GM19025 (cell line): ENCODE measurements around the gene ADAMTS9.

Source experiments
- ATAC-seq: cut with Tn5 transposase; IDR thresholded peaks from one replicate; pipeline ENCODE4 v1.9.1; 2021; ENCODE audit warnings: mild to moderate bottlenecking, low read depth, moderate library complexity; ENCODE audit not compliant: unreplicated experiment

Gene ADAMTS9

GRCh38 chr3:64621726-64622395 is 65.9 kb downstream of the ADAMTS9 start:
- ATAC-seq, result no peak

DNA sequence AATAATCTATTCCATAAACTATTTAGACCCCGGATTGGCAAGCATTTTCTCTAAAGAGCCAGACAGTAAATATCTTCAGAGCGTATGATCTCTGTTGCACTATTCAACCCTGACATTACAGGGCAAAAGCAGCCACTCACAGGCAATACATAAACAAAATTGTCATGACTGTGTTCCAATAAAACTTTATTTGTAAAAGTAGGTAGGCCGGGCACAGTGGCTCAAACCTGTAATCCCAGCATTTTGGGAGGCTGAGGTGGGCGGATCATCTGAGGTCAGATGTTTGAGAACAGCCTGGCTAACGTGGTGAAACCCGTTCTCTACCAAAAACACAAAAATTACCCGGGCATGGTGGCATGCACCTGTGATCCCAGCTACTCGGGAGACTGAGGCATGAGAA is 66.5 kb downstream of the ADAMTS9 start:
- ATAC-seq, result no peak

- no peak for ATAC-seq
These were observed 67.8 kb downstream of the ADAMTS9 start for GRCh38 chr3:64620020-64620419.

DNA sequence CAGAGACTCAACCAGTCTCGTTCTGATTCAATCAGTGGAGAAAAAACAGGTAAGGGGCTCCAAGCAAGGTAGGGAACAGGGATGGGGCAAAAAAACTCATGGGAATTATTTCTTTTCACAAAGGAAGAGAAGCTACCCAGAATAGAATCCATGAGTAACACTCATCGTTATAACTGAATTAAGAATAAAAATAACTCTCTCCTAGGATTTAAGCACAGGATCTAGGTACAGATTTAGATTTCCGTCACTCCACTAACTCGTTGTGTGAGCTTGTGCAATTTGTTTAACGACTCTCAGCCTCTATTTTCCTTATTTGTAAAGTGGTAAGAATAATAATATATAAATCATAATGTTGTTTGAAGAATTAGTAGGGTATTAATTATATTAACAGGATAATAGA is 68.6 kb downstream of the ADAMTS9 start:
- ATAC-seq, result no peak

- ATAC-seq, result no peak
These were observed 70.2 kb downstream of the ADAMTS9 start for GRCh38 chr3:64617610-64618009.

GRCh38 chr3:64616953-64617352 is 70.8 kb downstream of the ADAMTS9 start:
- ATAC-seq, result no peak

DNA sequence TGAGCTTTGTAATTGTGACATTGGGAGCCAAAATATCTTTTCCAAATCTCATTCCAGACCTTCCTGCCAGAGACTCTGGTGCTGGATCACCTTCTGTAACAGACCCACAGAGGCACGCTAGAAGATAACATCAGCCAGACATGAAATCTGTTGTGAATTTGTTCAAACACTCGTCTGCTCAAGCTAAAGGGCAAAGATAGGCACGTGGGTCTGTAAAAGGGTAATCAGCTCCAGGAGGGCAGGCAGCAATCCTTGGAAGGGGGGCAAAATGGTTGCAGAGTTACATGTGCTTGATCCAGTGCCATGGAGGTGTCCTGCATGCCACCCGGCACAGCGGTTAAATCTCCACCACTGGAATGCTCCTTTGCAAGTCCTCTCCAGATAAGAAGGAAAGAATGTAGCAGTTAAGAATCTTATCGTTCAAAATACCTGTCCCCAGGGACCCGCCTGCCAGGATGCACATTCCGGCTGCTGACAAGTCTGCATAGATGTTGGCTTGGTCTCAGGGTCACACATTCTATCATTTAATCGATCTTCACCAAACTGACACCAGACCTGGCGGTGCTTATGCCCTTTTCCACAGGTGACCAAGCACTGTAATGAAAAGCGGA is 74.8 kb downstream of the ADAMTS9 start:
- ATAC-seq, result no peak

- no peak for ATAC-seq
These were observed 75.5 kb downstream of the ADAMTS9 start for GRCh38 chr3:64612082-64612860.

- ATAC-seq, result no peak
These were observed 79.1 kb downstream of the ADAMTS9 start for GRCh38 chr3:64608741-64609140.

GRCh38 chr3:64607032-64607551 is 80.7 kb downstream of the ADAMTS9 start:
- no peak for ATAC-seq

GRCh38 chr3:64604313-64604712 is 83.5 kb downstream of the ADAMTS9 start:
- no peak for ATAC-seq

DNA sequence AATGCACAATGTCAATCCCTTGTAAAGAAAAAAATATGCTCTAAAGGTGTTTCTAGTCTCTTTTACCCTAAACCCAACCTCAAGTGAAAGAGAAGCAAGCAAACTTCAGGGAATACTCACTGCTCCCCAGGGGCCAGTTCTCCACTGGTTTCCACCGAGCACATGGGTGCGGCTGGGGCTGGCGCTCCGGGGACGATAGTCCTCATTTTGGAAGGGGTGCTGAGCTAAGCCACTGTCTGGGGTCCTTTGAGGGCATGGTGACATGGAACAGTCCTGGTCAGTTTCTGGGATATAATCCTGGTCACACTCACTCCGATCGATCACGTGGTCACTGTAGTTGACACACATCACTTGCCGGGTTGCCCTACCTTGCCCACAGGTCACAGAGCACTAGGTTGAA is 86.0 kb downstream of the ADAMTS9 start:
- ATAC-seq, result no peak

GRCh38 chr3:64600246-64600950 is 87.4 kb downstream of the ADAMTS9 start:
- no peak for ATAC-seq

DNA sequence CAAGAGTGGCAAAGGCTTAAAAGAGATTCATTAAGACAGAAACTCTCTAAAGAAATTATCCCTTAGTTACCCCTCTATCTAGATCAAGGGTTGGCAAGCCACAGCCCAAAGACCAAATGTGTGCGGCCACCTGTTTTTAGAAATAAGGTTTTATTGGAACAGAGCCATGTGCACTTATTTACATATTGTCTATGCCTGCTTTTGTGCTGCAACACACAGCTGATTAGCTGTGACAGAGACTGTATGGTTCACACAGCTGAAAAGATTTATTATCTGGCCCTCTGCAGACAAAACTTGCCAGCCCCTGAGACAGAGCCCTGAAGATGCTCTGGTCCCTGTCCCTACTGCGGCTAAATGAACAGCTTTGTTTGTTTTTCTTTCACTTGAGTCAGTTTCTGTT is 88.1 kb downstream of the ADAMTS9 start:
- ATAC-seq, result no peak

- ATAC-seq, result no peak
These were observed 92.5 kb downstream of the ADAMTS9 start for GRCh38 chr3:64595253-64595694.

DNA sequence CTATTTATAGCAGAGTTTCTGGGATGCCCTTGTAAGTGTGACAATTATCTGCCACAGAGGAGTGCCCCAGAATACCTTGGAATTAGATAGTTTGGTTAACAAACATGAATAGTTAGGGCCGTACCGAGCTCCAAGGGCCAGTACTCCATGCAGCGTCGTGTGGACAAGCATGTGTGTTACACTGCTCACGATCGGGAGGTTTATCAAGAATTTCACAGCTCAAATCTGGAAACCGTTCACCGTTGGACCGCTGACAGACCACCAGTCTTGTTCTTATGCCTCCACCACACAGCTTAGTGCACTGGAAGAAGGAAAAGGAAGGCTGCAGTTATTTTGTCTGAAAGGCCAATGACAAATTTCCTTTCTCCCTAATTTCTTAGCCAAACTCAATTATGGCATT is 93.7 kb downstream of the ADAMTS9 start:
- no peak for ATAC-seq

- ATAC-seq, result no peak
These were observed 94.5 kb downstream of the ADAMTS9 start for GRCh38 chr3:64593350-64593749.

DNA sequence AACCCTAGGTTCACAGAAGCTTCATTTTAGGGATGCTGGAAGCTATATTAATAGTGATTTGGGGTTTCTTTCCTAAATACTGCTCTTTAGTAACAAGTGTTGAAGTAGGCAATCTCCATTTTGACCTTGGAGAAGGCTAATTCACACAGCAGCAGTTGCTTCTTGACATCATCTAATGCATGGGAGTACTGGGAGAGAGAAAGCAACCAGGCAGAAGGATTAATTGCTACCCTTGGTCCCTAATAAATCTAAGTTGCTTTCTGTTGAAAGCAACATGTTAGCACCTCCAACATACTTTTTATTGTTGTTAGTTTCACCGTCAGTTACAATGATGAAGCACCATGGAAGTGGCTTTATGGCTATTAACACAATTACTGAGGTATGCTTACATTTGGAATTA is 96.2 kb downstream of the ADAMTS9 start:
- ATAC-seq, result no peak

DNA sequence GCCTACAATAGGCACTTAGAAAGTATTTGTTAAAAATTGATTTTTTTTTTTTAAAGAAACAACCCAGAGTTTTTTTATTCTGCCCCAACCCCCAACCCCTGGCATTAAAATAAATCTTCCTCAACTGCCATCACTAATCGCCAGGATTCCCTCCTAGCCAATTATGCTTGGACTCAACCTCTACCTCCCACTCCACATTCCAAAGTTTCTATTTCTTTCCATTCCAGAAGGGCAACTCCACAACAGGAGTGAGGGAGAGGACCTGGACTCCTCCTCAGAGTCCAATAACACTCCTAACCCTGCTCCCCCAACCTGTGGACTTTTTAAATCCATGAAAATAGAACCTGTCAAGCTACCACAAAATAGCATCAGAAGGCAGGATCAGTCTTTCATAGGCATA is 99.4 kb downstream of the ADAMTS9 start:
- ATAC-seq, result no peak

DNA sequence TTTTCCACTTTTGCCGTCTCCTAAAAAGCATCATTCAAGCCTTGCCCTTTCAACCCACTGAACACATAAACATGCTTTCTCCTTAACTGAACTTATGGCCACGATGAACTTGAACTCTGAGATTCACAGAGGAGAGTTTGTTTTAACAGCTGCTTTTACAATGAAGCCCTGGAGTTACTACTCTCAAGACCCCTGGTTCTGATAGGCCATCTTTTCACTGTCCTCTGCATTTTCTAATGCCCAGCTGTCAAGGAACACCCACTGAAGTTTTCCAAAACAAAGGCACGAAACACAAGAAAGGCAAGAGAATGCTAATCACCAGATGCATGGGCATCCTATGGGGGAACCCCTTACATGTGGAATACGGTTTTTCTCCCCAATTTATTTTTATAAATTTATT is 100.8 kb downstream of the ADAMTS9 start:
- ATAC-seq, result no peak

- no peak for ATAC-seq
These were observed 103.6 kb downstream of the ADAMTS9 start for GRCh38 chr3:64584179-64584578.
